Fibroblast of pulmonary artery (primary cell): ENCODE data around the gene CSF2.
A peak's percentile ranks its signal among the peaks of the same experiment; 100 is the strongest.

ENCODE experiments used
- DNase-seq: peaks from one replicate; pipeline ENCODE4 v3.0.0-alpha.2; 2010; ENCODE audit warnings: low read depth
- H3K4me3 ChIP-seq: replicated peaks from 2 replicates; pipeline ENCODE4 v1.5.1; 2011; ENCODE audit warnings: low read depth, mild to moderate bottlenecking, control low read depth, low read length, moderate library complexity
- CTCF ChIP-seq: IDR thresholded peaks from 2 replicates; pipeline ENCODE4 v1.5.1; 2011; ENCODE audit warnings: mild to moderate bottlenecking, control low read depth, low read length, inconsistent platforms; ENCODE audit errors: missing control alignments

Gene CSF2

GRCh38 chr5:132073231-132074013, at the start of gene CSF2:
CSF2 (plus strand) TSS chr5:132073789; CDS start chr5:132073824, 35 bp downstream.
- TF ChIP-seq CTCF, result no peak
- H3K4me3 ChIP-seq, result no peak within 1 kb of the TSS
- peak; percentile 26 for DNase-seq

DNA sequence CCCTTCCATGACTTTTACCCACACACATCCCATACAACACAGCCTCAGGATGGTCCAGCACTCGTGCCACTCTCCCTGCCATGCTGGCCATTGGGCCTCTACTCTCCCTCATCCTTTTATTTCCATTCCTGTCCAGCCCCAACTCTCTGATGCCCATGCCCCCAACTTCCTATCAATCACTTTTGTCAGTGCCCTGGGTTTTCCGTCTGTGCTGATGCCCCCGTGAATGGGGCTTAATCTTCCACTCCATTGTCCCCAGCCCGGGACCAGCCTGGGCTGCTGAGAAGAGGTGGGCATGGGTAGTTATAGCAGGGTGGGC, 49.5 kb upstream of the CSF2 start:
- no peak for TF ChIP-seq CTCF
- H3K4me3 ChIP-seq, result no peak overlapping the region
- DNase-seq, result no peak

GRCh38 chr5:132024789-132025402, 48.7 kb upstream of the CSF2 start:
- peak; percentile 14 for DNase-seq
- no peak overlapping the region for H3K4me3 ChIP-seq
- no peak for TF ChIP-seq CTCF

DNA sequence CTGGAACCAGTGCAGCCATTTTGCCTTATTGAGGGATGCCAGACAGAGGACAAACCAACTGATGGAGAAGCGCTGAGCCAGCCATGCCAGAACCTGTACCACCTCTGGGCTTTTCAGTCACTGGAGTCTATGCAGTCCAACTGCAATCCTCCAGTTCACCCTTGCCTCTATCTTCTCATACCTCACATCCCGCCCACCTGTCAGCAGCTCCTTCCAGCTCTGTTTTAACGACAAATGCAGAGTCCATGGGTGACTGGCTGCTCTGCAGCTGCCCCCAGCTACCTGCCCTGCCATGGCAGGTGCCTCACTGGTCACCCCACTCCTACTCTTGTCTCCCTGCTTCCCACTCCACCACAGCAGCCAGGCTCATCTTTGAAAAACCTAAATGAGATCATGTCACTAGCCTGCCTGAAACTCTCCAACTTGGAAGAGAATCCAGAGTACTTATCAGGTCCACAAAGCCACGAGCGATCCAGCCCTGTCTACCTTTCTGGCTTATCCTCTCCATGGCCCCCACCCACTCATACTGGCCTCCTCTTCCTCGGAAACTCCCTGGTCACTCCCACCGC, 48.1 kb upstream of the CSF2 start:
- DNase-seq, result no peak
- no peak for TF ChIP-seq CTCF
- no peak overlapping the region for H3K4me3 ChIP-seq

DNA sequence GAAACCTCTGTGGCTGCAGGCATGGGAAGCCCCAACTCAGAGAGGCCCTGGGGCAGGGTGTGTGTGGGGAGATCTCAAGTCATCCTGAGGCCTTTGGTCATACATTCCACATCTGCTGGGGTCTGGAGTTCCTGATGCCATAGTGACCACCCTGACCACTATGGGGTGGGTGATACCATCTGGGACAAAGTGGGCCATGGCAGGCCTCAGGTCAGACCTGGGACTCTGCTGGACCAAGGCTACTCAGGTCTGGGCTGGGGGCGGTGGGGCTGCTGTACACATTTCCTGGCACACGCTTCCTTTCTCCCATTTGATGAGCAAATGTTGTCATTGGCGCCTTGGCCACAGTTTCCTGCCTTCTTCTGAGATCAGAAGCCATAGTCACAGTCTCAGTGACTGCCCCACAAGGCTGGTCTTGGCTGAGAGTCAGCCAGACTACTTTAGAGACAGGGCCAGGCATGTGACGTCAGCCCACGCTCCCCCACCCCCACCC, 47.0 kb upstream of the CSF2 start:
- no peak for DNase-seq
- TF ChIP-seq CTCF, result no peak
- H3K4me3 ChIP-seq, result no peak overlapping the region

DNA sequence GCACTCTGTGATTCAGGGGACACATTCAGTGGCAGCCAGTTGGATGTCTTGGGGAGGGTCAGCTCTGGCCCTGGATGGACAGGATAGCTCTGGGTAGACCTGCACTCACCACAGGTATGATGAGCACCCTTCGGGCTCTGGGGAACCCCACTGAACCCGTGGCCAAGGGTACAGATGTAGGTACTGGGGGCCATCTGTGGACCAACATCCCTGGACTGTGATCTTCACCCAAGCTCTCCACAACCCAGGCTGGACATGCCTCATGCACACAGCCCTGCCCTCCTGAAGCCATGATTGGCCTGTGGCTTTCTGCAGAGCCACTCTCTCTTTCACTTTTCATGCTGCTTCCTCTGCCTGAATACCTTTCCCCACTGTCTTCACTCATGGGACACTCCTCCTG, 46.6 kb upstream of the CSF2 start:
- H3K4me3 ChIP-seq, result no peak overlapping the region
- no peak for DNase-seq
- TF ChIP-seq CTCF, result no peak
